SK-N-SH (cell line): Measurements from ENCODE around the gene ZNF487. TPM values are rescaled to one million over a fixed set of nuclear protein-coding genes. Genes with fewer than 3 reads are reported as not detected.

ENCODE experiments used
- CTCF ChIA-PET: fragments of 300-600, 350-600 bp; formaldehyde crosslinking; extraction: SDS; loops from one replicate; lab custom pipeline; 2021; lab: Yijun Ruan, JAX
- POLR2A ChIA-PET: fragments of 350-600 bp; sonication (Branson Sonifier 250); formaldehyde crosslinking; extraction: SDS; loops from one replicate; lab custom pipeline; 2020; ENCODE audit warnings: antibody characterized with exemption, inconsistent platforms; lab: Yijun Ruan, JAX
- DNase-seq: peaks from one replicate; pipeline ENCODE4 v3.0.0; 2012
- H2AFZ ChIP-seq: fragments of 200-600 bp; sonication (generic); 2 replicates; pipeline ENCODE4 v1.8.1; 2016; ENCODE audit warnings: antibody characterized with exemption, mild to moderate bottlenecking, low read depth
- H3F3A ChIP-seq: fragments of 200-600 bp; sonication (generic); replicated peaks from 2 replicates; pipeline ENCODE3; 2016; ENCODE audit warnings: antibody characterized with exemption, mild to moderate bottlenecking; ENCODE audit not compliant: insufficient read depth
- H3K27ac ChIP-seq, 2 experiments: fragments of 200-500 bp in 1 of 2; fragments of 200-600 bp in 1 of 2; sonication (Bioruptor generic) in 1 of 2; sonication (generic), shearing (Covaris generic) in 1 of 2; 2 replicates each; pipeline versions ENCODE4 v1.5.1 to v1.6.1; 2014 to 2016; ENCODE audit warnings: low read depth in 2 of 2, inconsistent platforms in 1 of 2, low read length in 1 of 2, mild to moderate bottlenecking in 1 of 2, mixed read lengths in 1 of 2
- H3K27me3 ChIP-seq: fragments of 200-600 bp; sonication (generic), shearing (Covaris generic); 2 replicates; pipeline ENCODE4 v1.6.1; 2016; ENCODE audit warnings: mixed run types; ENCODE audit not compliant: insufficient read depth
- H3K36me3 ChIP-seq, 2 experiments: fragments of 200-500 bp in 1 of 2; fragments of 200-600 bp in 1 of 2; sonication (Bioruptor generic) in 1 of 2; sonication (generic) in 1 of 2; replicated peaks in 1 of 2; 2 replicates each; pipeline versions ENCODE3 to v1.5.1; 2014 to 2016; ENCODE audit warnings: low read length in 1 of 2, mild to moderate bottlenecking in 1 of 2; ENCODE audit not compliant: insufficient read depth in 2 of 2, control insufficient read depth in 1 of 2
- H3K4me1 ChIP-seq, 2 experiments: fragments of 200-500 bp in 1 of 2; fragments of 200-600 bp in 1 of 2; sonication (Bioruptor generic) in 1 of 2; sonication (generic), shearing (Covaris generic) in 1 of 2; 2 replicates each; pipeline versions ENCODE4 v1.5.1 to v1.6.1; 2014 to 2016; ENCODE audit warnings: low read depth in 1 of 2, low read length in 1 of 2, mixed run types in 1 of 2; ENCODE audit not compliant: insufficient read depth in 2 of 2, control insufficient read depth in 1 of 2
- H3K4me2 ChIP-seq: fragments of 200-600 bp; sonication (generic), shearing (Covaris generic); 2 replicates; pipeline ENCODE4 v1.6.1; 2017; ENCODE audit warnings: mixed run types
- H3K4me3 ChIP-seq, 2 experiments: fragments of 200-500 bp in 1 of 2; fragments of 200-600 bp in 1 of 2; sonication (Bioruptor generic) in 1 of 2; sonication (generic), shearing (Covaris generic) in 1 of 2; 2 replicates each; pipeline versions ENCODE4 v1.5.1 to v1.8.1; 2014 to 2016; ENCODE audit warnings: low read depth in 2 of 2, inconsistent platforms in 1 of 2, low read length in 1 of 2, mild to moderate bottlenecking in 1 of 2, mixed read lengths in 1 of 2, moderate library complexity in 1 of 2
- H3K79me2 ChIP-seq: fragments of 200-600 bp; sonication (generic); 2 replicates; pipeline ENCODE4 v1.8.1; 2017; ENCODE audit warnings: mild to moderate bottlenecking; ENCODE audit not compliant: insufficient read depth
- H3K9ac ChIP-seq: fragments of 200-600 bp; sonication (generic); 2 replicates; pipeline ENCODE4 v1.6.1; 2017; ENCODE audit warnings: mixed run types
- H3K9me2 ChIP-seq: fragments of 200-600 bp; sonication (generic); 2 replicates; pipeline ENCODE4 v1.6.1; 2017; ENCODE audit warnings: mixed run types
- H3K9me3 ChIP-seq: fragments of 200-600 bp; sonication (generic); 2 replicates; pipeline ENCODE4 v1.6.1; 2017; ENCODE audit warnings: mixed run types, mild to moderate bottlenecking, moderate library complexity
- H4K20me1 ChIP-seq: fragments of 200-600 bp; sonication (generic); 2 replicates; pipeline ENCODE4 v1.6.1; 2017; ENCODE audit warnings: mild to moderate bottlenecking, mixed run types; ENCODE audit not compliant: insufficient read depth
- EP300 ChIP-seq, 2 experiments: IDR thresholded peaks; 2 replicates each; pipeline versions ENCODE4 v1.4.0 to v1.6.1; 2012; ENCODE audit warnings: borderline replicate concordance in 1 of 2, low read depth in 1 of 2, low read length in 1 of 2
- EZH2phosphoT487 ChIP-seq: fragments of 200-600 bp; sonication (generic); IDR thresholded peaks from 2 replicates; pipeline ENCODE4 v1.6.1; 2017; ENCODE audit warnings: low read depth, mixed run types, mild to moderate bottlenecking, antibody characterized with exemption, moderate library complexity, borderline replicate concordance
- FOXJ3 ChIP-seq: sonication (generic); formaldehyde crosslinking; IDR thresholded peaks from 2 replicates; pipeline ENCODE4 v1.5.1; 2020; ENCODE audit warnings: mild to moderate bottlenecking, missing genetic modification reagents
- GABPA ChIP-seq: IDR thresholded peaks from 2 replicates; pipeline ENCODE4 v1.4.0; 2012; ENCODE audit warnings: low read depth, mild to moderate bottlenecking
- GATA2 ChIP-seq: sonication (generic); formaldehyde crosslinking; IDR thresholded peaks from 2 replicates; pipeline ENCODE4 v1.5.0; 2020; ENCODE audit warnings: mild to moderate bottlenecking, missing genetic modification reagents
- JUND ChIP-seq: IDR thresholded peaks from 2 replicates; pipeline ENCODE4 v1.4.0; 2012
- MAX ChIP-seq: IDR thresholded peaks from 2 replicates; pipeline ENCODE4 v1.4.0; 2012; ENCODE audit warnings: low read depth
- MEF2A ChIP-seq: IDR thresholded peaks from 2 replicates; pipeline ENCODE4 v1.4.0; 2012; ENCODE audit warnings: low read depth, borderline replicate concordance
- MXI1 ChIP-seq: IDR thresholded peaks from 2 replicates; pipeline ENCODE4 v1.6.1; 2012; ENCODE audit warnings: mild to moderate bottlenecking, low read depth, low read length, improper control_type of control experiment
- NFIC ChIP-seq: IDR thresholded peaks from 2 replicates; pipeline ENCODE4 v1.4.0; 2012; ENCODE audit warnings: borderline replicate concordance
- NRF1 ChIP-seq: IDR thresholded peaks from 2 replicates; pipeline ENCODE4 v1.6.1; 2012; ENCODE audit warnings: low read depth, mild to moderate bottlenecking, low read length
- RFX5 ChIP-seq: IDR thresholded peaks from 2 replicates; pipeline ENCODE4 v1.6.1; 2012; ENCODE audit warnings: mild to moderate bottlenecking, improper control_type of control experiment, low read length
- SMC3 ChIP-seq: IDR thresholded peaks from 2 replicates; pipeline ENCODE4 v1.6.1; 2012; ENCODE audit warnings: low read depth, low read length, improper control_type of control experiment
- TAF1 ChIP-seq: IDR thresholded peaks from 2 replicates; pipeline ENCODE4 v1.6.1; 2012; ENCODE audit warnings: low read depth, mild to moderate bottlenecking, low read length, moderate library complexity, borderline replicate concordance
- TEAD4 ChIP-seq: IDR thresholded peaks from 2 replicates; pipeline ENCODE4 v1.4.0; 2012; ENCODE audit warnings: mild to moderate bottlenecking, borderline replicate concordance; ENCODE audit not compliant: insufficient read depth
- YY1 ChIP-seq: IDR thresholded peaks from 2 replicates; pipeline ENCODE4 v1.4.0; 2012; ENCODE audit warnings: low read depth, mild to moderate bottlenecking
- WGBS: methylation state at CpG from one replicate; pipeline ENCODE4 v1.1.6; 2017; ENCODE audit warnings: low lambda C conversion rate; 5-methylcytosine and 5-hydroxymethylcytosine counted together
- polyA plus RNA-seq, 3 experiments: library from polyadenylated mRNA; depleted of rRNA; stranded (reverse); fragments of >200 nt; gene quantifications; 2 replicates each; pipeline ENCODE4 v1.2.3, GENCODE V29; 2012
- TF ChIP-seq, protein P1 (sequence below): fragments of 150-350 bp; IDR thresholded peaks from 2 replicates; pipeline ENCODE4 v1.6.1; 2016; ENCODE audit warnings: mild to moderate bottlenecking, low read depth, low read length
- TF ChIP-seq, protein P2 (sequence below): fragments of 200-600 bp; sonication (generic); IDR thresholded peaks from 2 replicates; pipeline ENCODE4 v1.6.1; 2017; ENCODE audit warnings: antibody characterized with exemption, mild to moderate bottlenecking, moderate library complexity

ZNF487 gene
- polyA plus RNA-seq, 1 of the 3 experiments (the other 2 are of a cell fraction) = 2.7 TPM

DNA sequence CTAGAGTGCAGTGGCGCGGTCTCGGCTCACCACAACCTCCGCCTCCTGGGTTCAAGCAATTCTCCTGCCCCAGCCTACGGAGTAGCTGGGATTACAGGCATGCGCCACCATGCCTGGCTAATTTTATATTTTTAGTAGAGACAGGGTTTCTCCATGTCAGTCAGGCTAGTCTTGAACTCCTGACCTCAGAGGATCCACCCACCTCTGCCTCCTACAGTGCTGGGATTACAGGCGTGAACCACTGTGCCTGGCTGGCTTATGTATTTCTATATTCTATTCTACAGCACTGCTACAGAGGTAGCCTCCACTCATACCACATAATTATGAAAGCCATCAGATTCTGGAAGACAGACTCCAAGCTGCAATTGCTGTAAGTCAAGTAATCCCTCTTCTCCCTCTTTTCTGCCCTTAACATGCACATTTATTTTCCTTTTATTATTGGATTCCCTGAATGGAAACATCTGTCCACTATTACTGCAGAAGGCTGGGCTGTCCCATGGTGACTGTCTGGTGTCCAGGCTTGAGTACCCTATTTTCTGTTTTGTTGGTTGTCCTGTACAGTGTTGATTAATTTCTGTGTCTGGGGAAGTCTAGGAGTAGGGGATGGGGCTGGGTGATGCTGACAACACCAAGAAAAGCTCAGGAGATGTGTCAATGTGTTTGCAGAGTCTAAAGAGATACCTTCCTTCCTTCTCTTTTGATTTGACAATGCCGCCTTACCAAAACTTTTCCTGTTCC is 5.8 kb upstream of the ZNF487 start:
- peaks cover 0 to 3% of the 10 kb centered on the region in 2 experiments for H3K36me3 ChIP-seq
- peaks cover 1% of the 10 kb centered on the region for H3F3A ChIP-seq
- H3K27me3 ChIP-seq = no peaks in the 10 kb centered on the region
- DNase-seq = no peak
- no peak overlapping the region for H3K9ac ChIP-seq
- POLR2A ChIA-PET = no interaction called here
- no peak overlapping the region for H3K4me2 ChIP-seq
- H3K79me2 ChIP-seq = peaks cover 15% of the 10 kb centered on the region; the same call in 1 of the 2 replicates
- no peak overlapping the region for H3K27ac ChIP-seq
- CTCF ChIA-PET = no interaction called here
- H2AFZ ChIP-seq = no peak overlapping the region
- no peak overlapping the region for H3K4me3 ChIP-seq
- H3K9me3 ChIP-seq = no peaks in the 10 kb centered on the region
- H3K9me2 ChIP-seq = no peaks in the 10 kb centered on the region
- 96% methylated on average over 8 of the region's 8 CpGs for WGBS
- H4K20me1 ChIP-seq = no peaks in the 10 kb centered on the region
- no peak for TF ChIP-seq RFX5
- TF ChIP-seq MEF2A = no peak
- no peak for TF ChIP-seq MAX
- no peaks in the 10 kb centered on the region for H3K4me1 ChIP-seq

- peaks cover 0 to 3% of the 10 kb centered on the region in 2 experiments for H3K36me3 ChIP-seq
- peaks cover 32% of the 10 kb centered on the region; the same call in 1 of the 2 replicates for H3K79me2 ChIP-seq
- H2AFZ ChIP-seq = peak overlapping the region; percentile 79; the same call in 1 of the 2 replicates
- no peaks in the 10 kb centered on the region for H4K20me1 ChIP-seq
- peak overlapping the region; percentile 99 for H3K9ac ChIP-seq
- 15% methylated on average over 13 of the region's 30 CpGs for WGBS
- H3K27me3 ChIP-seq = no peaks in the 10 kb centered on the region
- H3K4me2 ChIP-seq = peak overlapping the region; percentile 94
- H3K27ac ChIP-seq = peak overlapping the region in 1 of 2 experiments; percentile 97; a peak in 2 of 4 replicates
- H3K4me1 ChIP-seq = no peaks in the 10 kb centered on the region
- no peak for DNase-seq
- no peaks in the 10 kb centered on the region for H3K9me2 ChIP-seq
- no peak for TF ChIP-seq GATA2 (CRISPR knock-in tag)
- TF ChIP-seq RFX5 = no peak
- TF ChIP-seq JUND = no peak
- TF ChIP-seq EZH2phosphoT487 = no peak
- no peak for TF ChIP-seq YY1
- no peak for TF ChIP-seq GABPA
- TF ChIP-seq TEAD4 = no peak
- TF ChIP-seq FOXJ3 (CRISPR knock-in tag) = no peak
- TF ChIP-seq MEF2A = no peak
- TF ChIP-seq NRF1 = no peak
- no peak for TF ChIP-seq MXI1
- TF ChIP-seq SMC3 = no peak
- no peak for TF ChIP-seq EP300 (IDR thresholded peaks at IDR 0.05; ENCODE audit: borderline replicate concordance in 1 of 2, low read depth in 1 of 2, low read length in 1 of 2)
- no peak for TF ChIP-seq TAF1
- TF ChIP-seq, protein P1, sequence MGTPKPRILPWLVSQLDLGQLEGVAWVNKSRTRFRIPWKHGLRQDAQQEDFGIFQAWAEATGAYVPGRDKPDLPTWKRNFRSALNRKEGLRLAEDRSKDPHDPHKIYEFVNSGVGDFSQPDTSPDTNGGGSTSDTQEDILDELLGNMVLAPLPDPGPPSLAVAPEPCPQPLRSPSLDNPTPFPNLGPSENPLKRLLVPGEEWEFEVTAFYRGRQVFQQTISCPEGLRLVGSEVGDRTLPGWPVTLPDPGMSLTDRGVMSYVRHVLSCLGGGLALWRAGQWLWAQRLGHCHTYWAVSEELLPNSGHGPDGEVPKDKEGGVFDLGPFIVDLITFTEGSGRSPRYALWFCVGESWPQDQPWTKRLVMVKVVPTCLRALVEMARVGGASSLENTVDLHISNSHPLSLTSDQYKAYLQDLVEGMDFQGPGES = no peak
- TF ChIP-seq, protein P2, sequence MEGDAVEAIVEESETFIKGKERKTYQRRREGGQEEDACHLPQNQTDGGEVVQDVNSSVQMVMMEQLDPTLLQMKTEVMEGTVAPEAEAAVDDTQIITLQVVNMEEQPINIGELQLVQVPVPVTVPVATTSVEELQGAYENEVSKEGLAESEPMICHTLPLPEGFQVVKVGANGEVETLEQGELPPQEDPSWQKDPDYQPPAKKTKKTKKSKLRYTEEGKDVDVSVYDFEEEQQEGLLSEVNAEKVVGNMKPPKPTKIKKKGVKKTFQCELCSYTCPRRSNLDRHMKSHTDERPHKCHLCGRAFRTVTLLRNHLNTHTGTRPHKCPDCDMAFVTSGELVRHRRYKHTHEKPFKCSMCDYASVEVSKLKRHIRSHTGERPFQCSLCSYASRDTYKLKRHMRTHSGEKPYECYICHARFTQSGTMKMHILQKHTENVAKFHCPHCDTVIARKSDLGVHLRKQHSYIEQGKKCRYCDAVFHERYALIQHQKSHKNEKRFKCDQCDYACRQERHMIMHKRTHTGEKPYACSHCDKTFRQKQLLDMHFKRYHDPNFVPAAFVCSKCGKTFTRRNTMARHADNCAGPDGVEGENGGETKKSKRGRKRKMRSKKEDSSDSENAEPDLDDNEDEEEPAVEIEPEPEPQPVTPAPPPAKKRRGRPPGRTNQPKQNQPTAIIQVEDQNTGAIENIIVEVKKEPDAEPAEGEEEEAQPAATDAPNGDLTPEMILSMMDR = no peak
- TF ChIP-seq NFIC = no peak
- peaks cover 10% of the 10 kb centered on the region for H3F3A ChIP-seq
- H3K4me3 ChIP-seq = peak overlapping the region; percentile 65 to 93
- H3K9me3 ChIP-seq = no peaks in the 10 kb centered on the region
- ChIA-PET POLR2A (interaction anchor here (1.2 to 1.5 kb wide), 3 partner anchors 17 to 42 kb away, joined by 4 to 5 read pairs (median 4); partner anchors contain the start of gene HNRNPF), CTCF (interaction anchor here (1.2 to 2.0 kb wide), 5 partner anchors 11 to 46 kb away, joined by 3 to 6 read pairs (median 5); no protein-coding TSS in a partner anchor)
These were observed 395 bp downstream of the ZNF487 start for GRCh38 chr10:43437141-43437870.
